ENCODE measurements around the gene TXNRD2.

Gene TXNRD2

DNA sequence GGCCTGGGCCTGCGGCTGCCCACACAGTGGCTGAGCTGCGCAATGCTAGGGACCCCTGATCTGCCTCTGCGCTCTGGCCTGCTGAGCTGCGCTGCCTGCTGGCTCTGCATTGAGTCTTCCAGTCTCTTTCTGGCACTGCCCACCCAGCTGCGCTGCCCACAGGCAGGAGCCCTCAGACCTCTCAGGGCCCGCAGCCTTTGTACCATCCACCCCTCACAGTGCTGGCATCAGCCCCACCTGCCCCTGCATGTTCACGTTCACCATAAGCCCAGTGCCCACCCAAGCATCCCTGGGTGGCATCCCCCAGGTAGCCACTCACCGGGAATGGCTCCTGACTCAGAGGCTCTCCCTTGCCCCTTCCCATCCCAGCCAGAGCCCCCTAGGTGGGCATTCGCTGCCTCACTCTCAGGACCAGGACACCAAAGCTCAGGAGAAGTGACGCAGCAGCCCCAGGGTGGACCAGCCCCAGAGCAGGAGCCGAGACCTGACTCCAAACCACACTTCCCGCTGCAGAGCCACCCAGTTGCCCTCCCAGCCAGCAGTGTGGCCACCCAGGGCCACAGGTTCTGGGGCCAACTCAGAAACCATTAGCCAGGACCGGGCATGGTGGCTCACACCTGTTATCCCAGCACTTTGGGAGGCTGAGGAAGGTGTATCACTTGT, 21.8 kb downstream of the TXNRD2 start:
- H3K4ac ChIP-seq (ENCODE audit: low read depth in 1 of 2, low read length in 2 of 2) = no peak overlapping the region
- H2BK120ac ChIP-seq (ENCODE audit: low read depth, low read length) = no peak overlapping the region
- DNase-seq = no peak
- no peak overlapping the region for H3K18ac ChIP-seq (ENCODE audit: low read depth in 1 of 2, low read length in 2 of 2)
- H3K79me1 ChIP-seq (replicated peaks; ENCODE audit: low read length, poor library complexity, severe bottlenecking) = peaks cover 3% of the 10 kb centered on the region
- no peak overlapping the region for H4K91ac ChIP-seq (ENCODE audit: low read length)
- H3K27ac ChIP-seq (ENCODE audit: low read length, poor library complexity, severe bottlenecking) = no peak overlapping the region
- no peak overlapping the region for H4K8ac ChIP-seq (ENCODE audit: low read length)
- no peak overlapping the region for H3K4me3 ChIP-seq (ENCODE audit: insufficient read depth in 1 of 2, low read depth in 1 of 2, low read length in 2 of 2)
- H2BK15ac ChIP-seq (ENCODE audit: low read depth, poor library complexity, severe bottlenecking) = no peak overlapping the region
- 97% methylated on average over 13 of the region's 13 CpGs for WGBS
- no peak overlapping the region for H3K4me2 ChIP-seq (ENCODE audit: low read length, poor library complexity, severe bottlenecking)
- H3K23ac ChIP-seq (ENCODE audit: low read length in 2 of 2) = no peak overlapping the region
- H3K36me3 ChIP-seq (ENCODE audit: control insufficient read depth in 1 of 2, insufficient read depth in 2 of 2, low read depth in 1 of 2, low read length in 2 of 2) = peaks cover 33 to 44% of the 10 kb centered on the region in 2 experiments
- no peak overlapping the region for H2AK5ac ChIP-seq (ENCODE audit: low read length, severe bottlenecking)
- no peaks in the 10 kb centered on the region for H3K4me1 ChIP-seq (ENCODE audit: control insufficient read depth, insufficient read depth, low read depth, low read length)
- no peak overlapping the region for H2BK12ac ChIP-seq (ENCODE audit: low read length in 2 of 2)
- H3K9me3 ChIP-seq (ENCODE audit: control insufficient read depth, low read length) = no peaks in the 10 kb centered on the region
- H3K27me3 ChIP-seq (ENCODE audit: control insufficient read depth in 1 of 2, insufficient read depth in 1 of 2, low read length in 2 of 2) = no peaks in the 10 kb centered on the region
- no peak overlapping the region for H3K14ac ChIP-seq (ENCODE audit: low read length in 2 of 2)
- H3K9ac ChIP-seq (ENCODE audit: low read length) = no peak overlapping the region
- H2BK5ac ChIP-seq (ENCODE audit: low read depth, low read length, poor library complexity, severe bottlenecking) = no peak overlapping the region
- no peak overlapping the region for H2AFZ ChIP-seq (ENCODE audit: low read depth, low read length)

DNA sequence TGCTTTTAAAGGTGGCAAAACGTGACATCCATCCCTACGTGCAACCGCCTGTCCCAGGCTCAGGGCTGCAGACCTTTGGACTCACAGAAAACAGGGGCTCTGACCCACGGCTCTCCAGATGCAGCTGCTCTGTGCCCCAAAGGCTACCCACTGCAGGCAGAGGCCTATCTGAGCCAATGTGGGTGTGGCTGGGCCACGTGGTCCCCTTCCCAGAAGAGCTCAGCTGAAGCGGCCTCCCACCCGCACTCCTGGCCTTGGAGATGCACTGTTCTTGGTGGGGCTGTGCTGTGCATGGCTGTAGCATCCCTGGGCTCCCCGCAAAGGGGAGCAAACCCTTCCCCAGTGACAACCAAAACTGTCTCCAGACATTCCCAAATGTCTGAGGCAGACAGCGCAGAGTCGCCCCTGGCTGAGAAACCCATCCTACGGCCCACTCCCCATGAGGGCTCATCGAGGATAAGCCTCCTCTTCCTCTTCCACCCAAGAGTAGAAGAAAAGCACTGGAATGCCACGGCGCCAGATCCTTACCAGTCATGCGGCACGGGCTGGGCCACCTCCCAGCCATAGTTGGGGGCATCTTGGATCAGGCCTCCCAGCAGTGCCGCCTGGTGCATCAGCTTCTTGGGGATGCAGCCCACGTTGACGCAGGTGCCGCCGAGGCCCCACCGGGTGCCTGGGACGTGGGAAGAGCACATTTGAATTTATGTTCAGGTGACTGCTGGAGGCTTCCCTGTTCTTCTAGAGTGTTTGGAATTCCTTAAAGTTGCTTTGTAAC, 23.1 kb downstream of the TXNRD2 start:
- Histone ChIP-seq H3K4ac (ENCODE audit: low read depth in 1 of 2, low read length in 2 of 2) (no peak overlapping the region), H3K27ac (ENCODE audit: low read length, poor library complexity, severe bottlenecking) (no peak overlapping the region), H3K9ac (ENCODE audit: low read length) (no peak overlapping the region), H2BK15ac (ENCODE audit: low read depth, poor library complexity, severe bottlenecking) (no peak overlapping the region), H3K18ac (ENCODE audit: low read depth in 1 of 2, low read length in 2 of 2) (no peak overlapping the region), H2BK12ac (ENCODE audit: low read length in 2 of 2) (no peak overlapping the region), H3K4me1 (ENCODE audit: control insufficient read depth, insufficient read depth, low read depth, low read length) (no peaks in the 10 kb centered on the region), H2BK5ac (ENCODE audit: low read depth, low read length, poor library complexity, severe bottlenecking) (no peak overlapping the region), H2AFZ (ENCODE audit: low read depth, low read length) (no peak overlapping the region), H3K4me2 (ENCODE audit: low read length, poor library complexity, severe bottlenecking) (no peak overlapping the region), H2AK5ac (ENCODE audit: low read length, severe bottlenecking) (no peak overlapping the region), H4K91ac (ENCODE audit: low read length) (no peak overlapping the region), H3K9me3 (ENCODE audit: control insufficient read depth, low read length) (peaks cover 9% of the 10 kb centered on the region), H3K79me1 (replicated peaks; ENCODE audit: low read length, poor library complexity, severe bottlenecking) (peaks cover 3% of the 10 kb centered on the region), H4K8ac (ENCODE audit: low read length) (no peak overlapping the region), H3K27me3 (ENCODE audit: control insufficient read depth in 1 of 2, insufficient read depth in 1 of 2, low read length in 2 of 2) (no peaks in the 10 kb centered on the region), H3K36me3 (ENCODE audit: control insufficient read depth in 1 of 2, insufficient read depth in 2 of 2, low read depth in 1 of 2, low read length in 2 of 2) (peaks cover 43 to 46% of the 10 kb centered on the region in 2 experiments), H3K23ac (ENCODE audit: low read length in 2 of 2) (no peak overlapping the region), H3K14ac (ENCODE audit: low read length in 2 of 2) (peak overlapping the region in 1 of 2 experiments; percentile 49), H3K4me3 (ENCODE audit: insufficient read depth in 1 of 2, low read depth in 1 of 2, low read length in 2 of 2) (no peak overlapping the region), H2BK120ac (ENCODE audit: low read depth, low read length) (no peak overlapping the region)
- WGBS = 85% methylated on average over 23 of the region's 23 CpGs
- DNase-seq = no peak

DNA sequence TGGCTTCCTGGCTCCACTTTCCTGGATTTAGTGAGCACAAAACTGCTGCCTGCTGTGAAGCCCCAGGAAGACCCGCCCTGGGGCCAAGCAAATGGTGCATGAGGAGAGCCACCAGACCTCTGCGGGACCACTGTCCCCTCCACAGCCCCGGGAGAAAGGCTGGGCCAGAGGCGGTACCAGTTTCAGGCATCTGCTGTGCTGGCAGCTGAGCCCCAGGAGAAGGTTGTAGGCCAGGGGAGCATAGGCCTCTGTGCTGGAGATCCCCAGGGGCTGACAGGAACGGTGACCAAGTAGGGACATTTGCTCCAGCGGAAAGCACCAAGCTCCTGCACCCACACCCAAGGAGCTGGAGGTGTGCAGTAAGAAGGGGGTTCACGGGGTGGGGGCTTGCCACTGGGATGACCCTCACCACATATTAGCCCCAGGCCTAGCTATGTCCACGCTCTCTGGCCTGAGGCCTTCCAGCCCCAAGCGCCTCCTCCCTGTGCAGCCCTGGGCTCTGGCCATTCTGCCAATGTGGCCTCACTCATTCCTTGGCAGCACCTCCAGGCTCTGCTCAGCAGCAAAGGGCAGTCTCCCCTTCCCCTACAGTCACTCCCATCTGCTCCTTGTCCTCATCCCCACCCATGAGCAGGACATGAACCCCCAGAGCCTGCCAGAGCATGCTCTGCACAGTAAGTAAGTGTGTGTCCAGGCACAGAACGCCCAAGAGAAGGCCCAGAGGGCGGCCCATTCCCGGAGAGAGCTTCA, 24.1 kb downstream of the TXNRD2 start:
- peaks cover 10% of the 10 kb centered on the region for H3K9me3 ChIP-seq (ENCODE audit: control insufficient read depth, low read length)
- H3K4me2 ChIP-seq (ENCODE audit: low read length, poor library complexity, severe bottlenecking) = no peak overlapping the region
- no peak overlapping the region for H3K4me3 ChIP-seq (ENCODE audit: insufficient read depth in 1 of 2, low read depth in 1 of 2, low read length in 2 of 2)
- peaks cover 3% of the 10 kb centered on the region for H3K79me1 ChIP-seq (replicated peaks; ENCODE audit: low read length, poor library complexity, severe bottlenecking)
- no peak overlapping the region for H3K4ac ChIP-seq (ENCODE audit: low read depth in 1 of 2, low read length in 2 of 2)
- no peaks in the 10 kb centered on the region for H3K4me1 ChIP-seq (ENCODE audit: control insufficient read depth, insufficient read depth, low read depth, low read length)
- no peak overlapping the region for H2AFZ ChIP-seq (ENCODE audit: low read depth, low read length)
- no peak overlapping the region for H2BK15ac ChIP-seq (ENCODE audit: low read depth, poor library complexity, severe bottlenecking)
- H4K91ac ChIP-seq (ENCODE audit: low read length) = no peak overlapping the region
- no peak overlapping the region for H3K9ac ChIP-seq (ENCODE audit: low read length)
- 89% methylated on average over 12 of the region's 12 CpGs for WGBS
- H3K27ac ChIP-seq (ENCODE audit: low read length, poor library complexity, severe bottlenecking) = no peak overlapping the region
- H3K23ac ChIP-seq (ENCODE audit: low read length in 2 of 2) = no peak overlapping the region
- no peak overlapping the region for H3K14ac ChIP-seq (ENCODE audit: low read length in 2 of 2)
- H2BK12ac ChIP-seq (ENCODE audit: low read length in 2 of 2) = no peak overlapping the region
- DNase-seq = no peak
- H3K27me3 ChIP-seq (ENCODE audit: control insufficient read depth in 1 of 2, insufficient read depth in 1 of 2, low read length in 2 of 2) = no peaks in the 10 kb centered on the region
- no peak overlapping the region for H2BK5ac ChIP-seq (ENCODE audit: low read depth, low read length, poor library complexity, severe bottlenecking)
- H2BK120ac ChIP-seq (ENCODE audit: low read depth, low read length) = no peak overlapping the region
- H3K36me3 ChIP-seq (ENCODE audit: control insufficient read depth in 1 of 2, insufficient read depth in 2 of 2, low read depth in 1 of 2, low read length in 2 of 2) = peaks cover 44 to 51% of the 10 kb centered on the region in 2 experiments
- no peak overlapping the region for H3K18ac ChIP-seq (ENCODE audit: low read depth in 1 of 2, low read length in 2 of 2)
- H4K8ac ChIP-seq (ENCODE audit: low read length) = no peak overlapping the region
- H2AK5ac ChIP-seq (ENCODE audit: low read length, severe bottlenecking) = no peak overlapping the region

DNA sequence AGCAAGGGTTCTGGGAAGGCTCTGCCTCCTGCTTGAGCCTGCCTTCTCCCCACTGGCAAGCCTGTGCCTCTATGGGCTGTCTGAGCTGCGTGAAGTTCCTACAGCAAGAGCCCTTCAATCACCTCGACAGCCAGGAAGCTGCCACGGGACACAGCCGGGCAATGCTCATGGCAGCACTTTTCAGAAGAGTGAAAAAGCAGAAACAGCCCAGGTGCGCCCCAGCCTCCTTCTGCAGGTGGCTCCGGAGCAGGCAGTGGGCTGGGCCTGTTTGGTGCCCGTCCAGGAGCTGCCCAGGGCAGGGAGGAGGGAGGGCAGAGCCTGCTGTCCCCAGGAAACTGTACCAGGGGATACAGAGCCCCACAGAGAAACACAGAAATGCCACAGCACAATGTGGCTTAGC, 24.7 kb downstream of the TXNRD2 start:
- Histone ChIP-seq H2BK120ac (ENCODE audit: low read depth, low read length) (no peak overlapping the region), H3K36me3 (ENCODE audit: control insufficient read depth in 1 of 2, insufficient read depth in 2 of 2, low read depth in 1 of 2, low read length in 2 of 2) (peaks cover 50 to 51% of the 10 kb centered on the region in 2 experiments), H3K14ac (ENCODE audit: low read length in 2 of 2) (no peak overlapping the region), H3K23ac (ENCODE audit: low read length in 2 of 2) (no peak overlapping the region), H2BK5ac (ENCODE audit: low read depth, low read length, poor library complexity, severe bottlenecking) (no peak overlapping the region), H2AFZ (ENCODE audit: low read depth, low read length) (no peak overlapping the region), H3K4me2 (ENCODE audit: low read length, poor library complexity, severe bottlenecking) (no peak overlapping the region), H2AK5ac (ENCODE audit: low read length, severe bottlenecking) (no peak overlapping the region), H3K9ac (ENCODE audit: low read length) (no peak overlapping the region), H4K8ac (ENCODE audit: low read length) (no peak overlapping the region), H3K9me3 (ENCODE audit: control insufficient read depth, low read length) (peaks cover 10% of the 10 kb centered on the region), H3K27ac (ENCODE audit: low read length, poor library complexity, severe bottlenecking) (no peak overlapping the region), H3K27me3 (ENCODE audit: control insufficient read depth in 1 of 2, insufficient read depth in 1 of 2, low read length in 2 of 2) (no peaks in the 10 kb centered on the region), H3K4ac (ENCODE audit: low read depth in 1 of 2, low read length in 2 of 2) (no peak overlapping the region), H3K4me1 (ENCODE audit: control insufficient read depth, insufficient read depth, low read depth, low read length) (no peaks in the 10 kb centered on the region), H2BK15ac (ENCODE audit: low read depth, poor library complexity, severe bottlenecking) (no peak overlapping the region), H3K4me3 (ENCODE audit: insufficient read depth in 1 of 2, low read depth in 1 of 2, low read length in 2 of 2) (no peak overlapping the region), H3K18ac (ENCODE audit: low read depth in 1 of 2, low read length in 2 of 2) (no peak overlapping the region), H3K79me1 (replicated peaks; ENCODE audit: low read length, poor library complexity, severe bottlenecking) (peaks cover 3% of the 10 kb centered on the region), H2BK12ac (ENCODE audit: low read length in 2 of 2) (no peak overlapping the region), H4K91ac (ENCODE audit: low read length) (no peak overlapping the region)
- DNase-seq = no peak
- WGBS = 91% methylated on average over 7 of the region's 7 CpGs
